IMR-90 (cell line): ENCODE data around the gene CCSER1. TPM values are rescaled to one million over a fixed set of nuclear protein-coding genes. Genes with fewer than 3 reads are reported as not detected.

Experiments
- ATAC-seq: fragments of 200-7000 bp; cut with Tn5 transposase; 2 replicates; pipeline ENCODE4 v1.9.1; 2020; ENCODE audit warnings: low read depth, mild to moderate bottlenecking, moderate library complexity
- BruUV-seq: library from RNA; stranded (reverse); fragments of 400-500 nt; replicated peaks from 2 replicates; lab custom pipeline; 2021; lab: Mats Ljungman, UMichigan
- CTCF ChIA-PET: fragments of 300-600 bp; formaldehyde crosslinking; extraction: SDS; loops from one replicate; lab custom pipeline; 2021; ENCODE audit warnings: antibody characterized with exemption; lab: Yijun Ruan, JAX
- POLR2A ChIA-PET: fragments of 300-600 bp; sonication (Branson Sonifier 250); formaldehyde crosslinking; loops from one replicate; lab custom pipeline; 2022; ENCODE audit warnings: antibody characterized with exemption; ENCODE audit not compliant: unreplicated experiment; lab: Charles Lee
- DNase-seq: peaks from one replicate; pipeline ENCODE4 v3.0.0; 2013
- H2AFZ ChIP-seq: replicated peaks from 2 replicates; pipeline ENCODE3; 2013; ENCODE audit warnings: low read length, mild to moderate bottlenecking; ENCODE audit not compliant: poor library complexity
- H2AK5ac ChIP-seq: 2 replicates; pipeline ENCODE4 v1.6.1; 2013; ENCODE audit warnings: low read depth, low read length, inconsistent platforms
- H2AK9ac ChIP-seq: replicated peaks from 2 replicates; pipeline ENCODE3; 2013; ENCODE audit warnings: mild to moderate bottlenecking, low read depth, low read length, moderate library complexity; ENCODE audit not compliant: poor library complexity
- H2BK120ac ChIP-seq: 2 replicates; pipeline ENCODE4 v1.6.1; 2013; ENCODE audit warnings: low read depth, low read length, inconsistent platforms
- H2BK15ac ChIP-seq: 3 replicates; pipeline ENCODE4 v1.6.1; 2013; ENCODE audit warnings: low read depth, low read length, inconsistent platforms
- H2BK20ac ChIP-seq: 2 replicates; pipeline ENCODE4 v1.6.1; 2013; ENCODE audit warnings: low read depth, mild to moderate bottlenecking, inconsistent platforms, low read length, moderate library complexity
- H2BK5ac ChIP-seq: 2 replicates; pipeline ENCODE4 v1.6.1; 2013; ENCODE audit warnings: mild to moderate bottlenecking, low read depth, low read length, inconsistent platforms; ENCODE audit not compliant: poor library complexity, severe bottlenecking
- H3K14ac ChIP-seq: replicated peaks from 2 replicates; pipeline ENCODE4 v1.6.1; 2013; ENCODE audit warnings: low read depth, low read length, inconsistent platforms
- H3K18ac ChIP-seq: 2 replicates; pipeline ENCODE4 v1.6.1; 2013; ENCODE audit warnings: low read depth, low read length, control low read depth
- H3K23ac ChIP-seq: 2 replicates; pipeline ENCODE4 v1.6.1; 2013; ENCODE audit warnings: low read depth, low read length, inconsistent platforms
- H3K27ac ChIP-seq: 2 replicates; pipeline ENCODE4 v1.5.1; 2013; ENCODE audit warnings: mild to moderate bottlenecking, control low read depth, low read length; ENCODE audit not compliant: insufficient read depth
- H3K27me3 ChIP-seq: 2 replicates; pipeline ENCODE4 v1.6.1; 2013; ENCODE audit warnings: low read length; ENCODE audit not compliant: control insufficient read depth, insufficient read depth
- H3K36me3 ChIP-seq: 2 replicates; pipeline ENCODE4 v1.6.1; 2013; ENCODE audit warnings: low read length, mixed read lengths; ENCODE audit not compliant: control insufficient read depth, insufficient read depth
- H3K4ac ChIP-seq: 2 replicates; pipeline ENCODE4 v1.6.1; 2013; ENCODE audit warnings: low read depth, low read length, inconsistent platforms
- H3K4me1 ChIP-seq: 2 replicates; pipeline ENCODE4 v1.6.1; 2013; ENCODE audit warnings: low read length, mixed read lengths; ENCODE audit not compliant: control insufficient read depth, insufficient read depth
- H3K4me2 ChIP-seq: 2 replicates; pipeline ENCODE4 v1.6.1; 2013; ENCODE audit warnings: low read depth, mild to moderate bottlenecking, control low read depth, low read length, moderate library complexity
- H3K4me3 ChIP-seq: 2 replicates; pipeline ENCODE4 v1.5.1; 2013; ENCODE audit warnings: low read depth, mild to moderate bottlenecking, control low read depth, low read length, moderate library complexity; ENCODE audit not compliant: insufficient read depth
- H3K56ac ChIP-seq: 2 replicates; pipeline ENCODE4 v1.6.1; 2013; ENCODE audit warnings: low read length, inconsistent platforms; ENCODE audit not compliant: insufficient read depth; ENCODE audit errors: extremely low read depth
- H3K79me1 ChIP-seq, 2 experiments: 2 replicates each; pipeline ENCODE4 v1.6.1; 2013; ENCODE audit warnings: low read length in 2 of 2, inconsistent platforms in 1 of 2, low read depth in 1 of 2
- H3K9ac ChIP-seq: 2 replicates; pipeline ENCODE4 v1.6.1; 2013; ENCODE audit warnings: low read depth, low read length, control low read depth
- H3K9me1 ChIP-seq: 2 replicates; pipeline ENCODE4 v1.6.1; 2013; ENCODE audit warnings: low read length, inconsistent platforms; ENCODE audit not compliant: insufficient read depth
- H3K9me3 ChIP-seq: 2 replicates; pipeline ENCODE4 v1.6.1; 2013; ENCODE audit warnings: low read length; ENCODE audit not compliant: control insufficient read depth, insufficient read depth
- H4K20me1 ChIP-seq: 2 replicates; pipeline ENCODE4 v1.6.1; 2013; ENCODE audit warnings: low read length, inconsistent platforms; ENCODE audit not compliant: insufficient read depth
- H4K5ac ChIP-seq: 2 replicates; pipeline ENCODE4 v1.6.1; 2013; ENCODE audit warnings: mild to moderate bottlenecking, low read depth, low read length, control low read depth
- H4K8ac ChIP-seq, 2 experiments: 2 replicates each; pipeline ENCODE4 v1.6.1; 2013; ENCODE audit warnings: low read depth in 2 of 2, low read length in 2 of 2, control low read depth in 1 of 2, inconsistent platforms in 1 of 2
- H4K91ac ChIP-seq: 2 replicates; pipeline ENCODE4 v1.6.1; 2013; ENCODE audit warnings: low read depth, low read length, inconsistent platforms; ENCODE audit not compliant: insufficient read depth
- BHLHE40 ChIP-seq: fragments of 150-350 bp; IDR thresholded peaks from 2 replicates; pipeline ENCODE4 v1.6.1; 2016; ENCODE audit warnings: mild to moderate bottlenecking, low read depth, low read length
- CEBPB ChIP-seq: IDR thresholded peaks from 2 replicates; pipeline ENCODE4 v1.6.1; 2012; ENCODE audit warnings: low read depth, low read length, improper control_type of control experiment
- CHD1 ChIP-seq: IDR thresholded peaks from 2 replicates; pipeline ENCODE4 v1.6.1; 2012; ENCODE audit warnings: low read depth, low read length, improper control_type of control experiment
- FOS ChIP-seq: fragments of 150-350 bp; IDR thresholded peaks from 2 replicates; pipeline ENCODE4 v1.6.1; 2016; ENCODE audit warnings: low read depth, low read length
- MAFK ChIP-seq: IDR thresholded peaks from 2 replicates; pipeline ENCODE4 v1.6.1; 2012; ENCODE audit warnings: low read depth, low read length, improper control_type of control experiment
- MAZ ChIP-seq: IDR thresholded peaks from 2 replicates; pipeline ENCODE4 v1.6.1; 2012; ENCODE audit warnings: low read depth, mild to moderate bottlenecking, low read length, improper control_type of control experiment, moderate library complexity, borderline replicate concordance
- MXI1 ChIP-seq: IDR thresholded peaks from 2 replicates; pipeline ENCODE4 v1.6.1; 2012; ENCODE audit warnings: low read depth, mild to moderate bottlenecking, low read length, moderate library complexity, borderline replicate concordance
- NFE2L2 ChIP-seq: fragments of 150-350 bp; IDR thresholded peaks from 2 replicates; pipeline ENCODE4 v1.6.1; 2016; ENCODE audit warnings: low read depth, mild to moderate bottlenecking, low read length
- POLR2A ChIP-seq: IDR thresholded peaks from 2 replicates; pipeline ENCODE4 v1.6.1; 2012; ENCODE audit warnings: mild to moderate bottlenecking, low read depth, low read length
- RAD21 ChIP-seq: IDR thresholded peaks from 2 replicates; pipeline ENCODE4 v1.6.1; 2012; ENCODE audit warnings: low read length, improper control_type of control experiment
- RCOR1 ChIP-seq: IDR thresholded peaks from 2 replicates; pipeline ENCODE4 v1.6.1; 2012; ENCODE audit warnings: mild to moderate bottlenecking, low read length, improper control_type of control experiment; ENCODE audit not compliant: insufficient replicate concordance
- RFX5 ChIP-seq: IDR thresholded peaks from 2 replicates; pipeline ENCODE4 v1.8.0; 2012; ENCODE audit warnings: low read depth, mild to moderate bottlenecking, low read length, moderate library complexity
- SMC3 ChIP-seq: fragments of 150-350 bp; IDR thresholded peaks from 2 replicates; pipeline ENCODE4 v1.6.1; 2016; ENCODE audit warnings: low read depth, mild to moderate bottlenecking, antibody characterized with exemption, low read length, moderate library complexity
- USF2 ChIP-seq: fragments of 150-350 bp; IDR thresholded peaks from 2 replicates; pipeline ENCODE4 v1.6.1; 2017; ENCODE audit warnings: mild to moderate bottlenecking, antibody characterized with exemption, low read length, low read depth
- WGBS, 2 experiments: methylation state at CpG; one replicate each; pipeline versions ENCODE4 v1.1.5 to v1.1.7; 2013; ENCODE audit warnings: missing lambda C conversion rate in 2 of 2; ENCODE audit not compliant: insufficient read length in 1 of 2; ENCODE audit errors: extremely low coverage in 2 of 2; 5-methylcytosine and 5-hydroxymethylcytosine counted together
- dilution Hi-C: fragments of 300-500 bp; cut with HindIII; formaldehyde crosslinking; loops from one replicate; pipeline ENCODE4 v1.14.3; 2018; ENCODE audit warnings: low sequenced_read_pairs; ENCODE audit not compliant: unreplicated experiment
- in situ Hi-C: fragments of 300-500 bp; cut with MboI; formaldehyde crosslinking; loops from 3 replicates; pipeline ENCODE4 v1.14.3; 2019; ENCODE audit warnings: low sequenced_read_pairs, inconsistent platforms, mixed read lengths
- intact Hi-C: fragments of 100-400 bp; cut with micrococcal nuclease; formaldehyde crosslinking; loops from 2 replicates; pipeline ENCODE4 v1.10.0; 2022
- polyA plus RNA-seq, 3 experiments: library from polyadenylated mRNA; depleted of rRNA; stranded (reverse); fragments of >200 nt; gene quantifications; 2 replicates each; pipeline ENCODE4 v1.2.3, GENCODE V29; 2012; ENCODE audit warnings: low replicate concordance in 1 of 3
- total RNA-seq: library from RNA; depleted of rRNA; stranded (reverse); fragments of >200 nt; gene quantifications from 2 replicates; pipeline ENCODE4 v1.2.3, GENCODE V29; 2012
- TF ChIP-seq, protein P1 (sequence below): conservative IDR thresholded peaks from 2 replicates; pipeline ENCODE4 v1.5.1; 2012; ENCODE audit warnings: mild to moderate bottlenecking, low read depth, low read length, improper control_type of control experiment
- TF ChIP-seq, protein P2 (sequence below): fragments of 150-350 bp; IDR thresholded peaks from 2 replicates; pipeline ENCODE4 v1.6.1; 2016; ENCODE audit warnings: low read depth, mild to moderate bottlenecking, low read length, moderate library complexity, borderline replicate concordance

CCSER1 gene
- total and polyA plus RNA-seq, 2 of the 4 experiments (the other 2 are of a cell fraction), result not detected

GRCh38 chr4:90234916-90235547 lies 107.8 kb downstream of the CCSER1 start:
- BruUV-seq, result no TSS peak
- Histone ChIP-seq H4K8ac (no peak overlapping the region), H3K18ac (no peak overlapping the region)

More at GRCh38 chr4:90234916-90235547, 107.8 kb downstream of the CCSER1 start:
- Histone ChIP-seq H3K56ac (no peak overlapping the region), H4K20me1 (no peaks in the 10 kb centered on the region), H4K5ac (no peak overlapping the region), H3K9me1 (no peaks in the 10 kb centered on the region), H3K79me1 (no peaks in the 10 kb centered on the region), H3K4me2 (no peak overlapping the region), H3K4me3 (no peak overlapping the region), H3K23ac (no peak overlapping the region), H3K36me3 (no peaks in the 10 kb centered on the region), H3K4me1 (no peaks in the 10 kb centered on the region), H2AK9ac (no peak overlapping the region), H2BK5ac (no peak overlapping the region), H3K9ac (no peak overlapping the region), H2AK5ac (no peak overlapping the region), H3K9me3 (no peaks in the 10 kb centered on the region), H4K91ac (no peak overlapping the region), H3K4ac (no peak overlapping the region), H3K14ac (no peak overlapping the region), H2BK15ac (no peak overlapping the region), H2BK20ac (no peak overlapping the region), H3K27me3 (no peaks in the 10 kb centered on the region), H2AFZ (no peak overlapping the region), H3K27ac (no peak overlapping the region), H2BK120ac (no peak overlapping the region)
- ChIA-PET POLR2A (no interaction called here), CTCF (no interaction called here)
- WGBS, 2 experiments, result 0% methylated on average over 2 of the region's 8 CpGs; no CpG with 5 or more reads in 1 of the 2 experiments
- intact Hi-C loops (no loop called here), in situ Hi-C loops (no loop called here), dilution Hi-C loops (no loop called here)
- TF ChIP-seq MXI1 (no peak), NFE2L2 (no peak), BHLHE40 (no peak), CEBPB (no peak), MAZ (no peak), RCOR1 (no peak), RAD21 (no peak), USF2 (no peak), POLR2A (no peak), SMC3 (no peak), CHD1 (no peak), MAFK (no peak), RFX5 (no peak), FOS (no peak)
- TF ChIP-seq, protein P1, sequence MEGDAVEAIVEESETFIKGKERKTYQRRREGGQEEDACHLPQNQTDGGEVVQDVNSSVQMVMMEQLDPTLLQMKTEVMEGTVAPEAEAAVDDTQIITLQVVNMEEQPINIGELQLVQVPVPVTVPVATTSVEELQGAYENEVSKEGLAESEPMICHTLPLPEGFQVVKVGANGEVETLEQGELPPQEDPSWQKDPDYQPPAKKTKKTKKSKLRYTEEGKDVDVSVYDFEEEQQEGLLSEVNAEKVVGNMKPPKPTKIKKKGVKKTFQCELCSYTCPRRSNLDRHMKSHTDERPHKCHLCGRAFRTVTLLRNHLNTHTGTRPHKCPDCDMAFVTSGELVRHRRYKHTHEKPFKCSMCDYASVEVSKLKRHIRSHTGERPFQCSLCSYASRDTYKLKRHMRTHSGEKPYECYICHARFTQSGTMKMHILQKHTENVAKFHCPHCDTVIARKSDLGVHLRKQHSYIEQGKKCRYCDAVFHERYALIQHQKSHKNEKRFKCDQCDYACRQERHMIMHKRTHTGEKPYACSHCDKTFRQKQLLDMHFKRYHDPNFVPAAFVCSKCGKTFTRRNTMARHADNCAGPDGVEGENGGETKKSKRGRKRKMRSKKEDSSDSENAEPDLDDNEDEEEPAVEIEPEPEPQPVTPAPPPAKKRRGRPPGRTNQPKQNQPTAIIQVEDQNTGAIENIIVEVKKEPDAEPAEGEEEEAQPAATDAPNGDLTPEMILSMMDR, result no peak
- TF ChIP-seq, protein P2, sequence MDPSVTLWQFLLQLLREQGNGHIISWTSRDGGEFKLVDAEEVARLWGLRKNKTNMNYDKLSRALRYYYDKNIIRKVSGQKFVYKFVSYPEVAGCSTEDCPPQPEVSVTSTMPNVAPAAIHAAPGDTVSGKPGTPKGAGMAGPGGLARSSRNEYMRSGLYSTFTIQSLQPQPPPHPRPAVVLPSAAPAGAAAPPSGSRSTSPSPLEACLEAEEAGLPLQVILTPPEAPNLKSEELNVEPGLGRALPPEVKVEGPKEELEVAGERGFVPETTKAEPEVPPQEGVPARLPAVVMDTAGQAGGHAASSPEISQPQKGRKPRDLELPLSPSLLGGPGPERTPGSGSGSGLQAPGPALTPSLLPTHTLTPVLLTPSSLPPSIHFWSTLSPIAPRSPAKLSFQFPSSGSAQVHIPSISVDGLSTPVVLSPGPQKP, result no peak
- no peak for DNase-seq
- ATAC-seq, result no peak
